SIG-M5 (cell line): Measurements from ENCODE around the gene CENATAC.
"Not testable (repeated sequence)": the region's sequence is repeated elsewhere in the genome, so short reads cannot be mapped to it uniquely, and the experiment has no call there.

ENCODE experiments used
- DNase-seq: peaks from one replicate; lab custom pipeline; 2025; lab: John Stamatoyannopoulos, UW

Gene CENATAC

DNA sequence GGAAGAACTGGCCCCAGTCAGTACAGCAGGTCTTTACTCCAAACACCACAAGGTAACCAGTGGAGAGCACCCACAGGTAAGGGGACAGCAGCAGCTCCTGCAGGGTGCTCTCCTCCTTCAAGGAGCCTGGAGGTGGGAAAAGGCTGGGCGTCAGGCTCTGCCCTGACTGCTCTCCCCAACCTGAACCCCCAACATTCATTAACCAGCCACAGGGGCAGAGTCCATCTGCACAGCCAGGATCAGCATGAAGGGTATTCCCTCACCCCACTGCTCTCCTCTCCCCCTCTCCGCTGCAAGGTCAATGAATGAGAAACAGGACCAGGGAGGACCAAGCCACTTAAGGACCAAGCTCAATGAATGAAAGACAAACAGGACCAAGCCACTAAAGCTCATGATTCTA is 29.0 kb downstream of the CENATAC start:
- DNase-seq = no peak

DNA sequence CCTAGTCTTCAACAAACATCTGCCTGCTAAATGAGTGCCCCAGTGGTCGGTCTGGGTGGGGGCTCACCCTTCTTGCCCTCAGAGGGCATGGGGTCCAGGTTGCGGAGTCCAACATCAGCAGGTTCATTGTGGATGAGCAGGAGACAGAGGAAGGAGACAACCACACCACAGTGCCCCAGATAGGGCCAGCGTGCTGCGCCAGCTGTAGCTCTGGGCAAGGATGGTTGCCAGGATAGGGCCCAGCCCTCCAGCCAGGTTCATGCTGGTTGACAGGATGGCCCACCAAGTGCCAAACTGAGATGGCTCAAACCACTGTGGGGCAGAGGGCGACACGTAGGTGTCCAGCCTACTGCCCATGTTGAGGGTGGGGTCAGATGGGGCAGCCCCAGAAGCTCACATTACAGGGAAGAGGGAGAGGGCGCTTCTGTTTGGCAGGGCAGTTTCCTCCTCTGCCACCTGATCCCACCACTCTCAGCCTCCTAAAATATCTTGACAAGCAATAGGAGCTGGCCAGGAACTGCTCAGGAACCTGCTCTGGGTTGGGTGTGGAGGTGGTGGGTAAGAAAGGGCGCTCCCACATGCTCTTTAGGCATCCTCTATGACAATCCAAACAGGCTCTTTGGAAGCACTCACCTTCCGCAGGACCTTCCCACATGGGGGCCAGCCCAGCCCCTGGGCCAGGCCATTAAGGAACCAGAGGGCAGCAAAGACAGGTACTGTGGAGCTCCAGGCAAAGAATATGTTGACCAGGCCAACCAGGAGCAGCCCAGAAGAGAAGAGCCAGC is 29.8 kb downstream of the CENATAC start:
- no peak for DNase-seq

DNA sequence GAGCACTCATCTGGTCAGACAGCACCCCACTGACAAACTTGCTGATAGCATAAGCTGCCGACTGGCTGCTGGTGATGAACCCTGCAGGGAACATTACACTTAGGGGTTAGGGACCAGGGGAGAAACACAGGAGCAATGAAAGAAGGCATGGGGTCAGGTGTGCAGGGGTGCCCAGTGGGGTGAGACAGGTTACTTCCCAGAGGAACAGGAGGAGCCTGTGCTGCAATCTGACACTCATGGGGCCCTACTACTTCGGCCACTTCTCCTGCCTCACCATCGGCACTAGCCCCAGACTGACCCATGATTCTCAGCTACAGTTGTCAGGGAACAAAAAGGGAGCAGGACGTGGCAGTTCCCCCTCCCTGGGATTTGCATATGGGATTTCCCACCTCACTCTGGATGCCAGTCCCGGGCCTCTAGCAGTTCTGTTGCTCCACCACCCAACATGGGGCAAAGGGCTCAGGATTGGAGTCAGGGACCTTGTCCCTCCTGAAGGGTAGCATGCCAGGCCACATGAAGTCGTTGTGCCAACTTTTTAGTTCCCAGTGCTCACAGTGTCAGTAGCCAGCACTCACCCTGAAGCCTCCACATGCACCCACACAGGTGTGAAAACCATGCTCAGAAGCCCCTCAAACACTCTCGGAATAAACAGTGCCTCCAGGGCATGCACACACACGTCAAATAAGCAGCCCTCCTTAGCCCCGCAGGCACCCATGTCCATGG is 30.6 kb downstream of the CENATAC start:
- DNase-seq = no peak

DNA sequence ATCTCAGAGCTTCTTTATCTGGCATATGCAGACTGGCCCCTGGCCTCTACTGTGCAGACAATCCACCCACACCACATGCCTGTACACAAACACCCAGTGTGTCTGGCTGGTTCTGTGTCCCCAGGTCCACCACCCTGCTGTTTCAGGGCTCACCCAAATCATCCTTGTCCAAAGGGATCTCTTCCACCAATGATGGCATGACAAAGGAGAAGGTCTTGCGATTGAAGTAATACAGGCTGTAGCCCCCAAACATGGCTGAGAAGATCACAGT is 31.1 kb downstream of the CENATAC start:
- no peak for DNase-seq

DNA sequence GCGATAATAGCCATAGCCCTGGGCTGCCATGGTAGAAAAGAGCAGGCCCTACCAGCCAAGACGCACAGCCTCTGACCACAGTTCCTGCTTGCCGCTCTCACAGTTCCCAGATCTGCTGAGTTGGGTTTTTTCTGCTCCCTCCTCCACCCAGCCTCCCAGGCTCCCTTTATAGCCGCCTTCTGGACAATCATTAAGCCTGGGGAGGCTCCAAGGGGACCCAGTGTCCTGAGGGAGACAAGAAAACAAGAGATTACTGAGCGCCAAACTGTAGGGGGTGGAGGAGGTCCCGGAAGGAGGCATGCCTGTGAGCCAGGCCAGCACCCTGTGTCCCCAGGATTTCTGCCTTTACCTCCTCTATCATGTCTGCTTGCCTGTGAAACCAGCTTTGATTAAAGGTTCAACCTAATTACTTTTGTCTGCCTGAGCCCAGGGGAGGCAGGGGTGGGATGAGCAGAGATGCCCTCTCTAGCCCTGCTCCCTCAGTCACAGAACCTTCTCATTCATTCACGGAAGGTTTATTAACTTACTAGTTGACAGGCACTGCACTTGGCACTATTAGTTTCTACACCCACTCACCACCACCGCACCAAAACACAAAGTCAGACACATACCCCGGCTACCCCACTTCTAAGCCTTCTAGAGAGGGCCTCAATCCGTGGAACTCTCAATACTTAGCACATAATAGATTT is 31.5 kb downstream of the CENATAC start:
- no peak for DNase-seq

DNA sequence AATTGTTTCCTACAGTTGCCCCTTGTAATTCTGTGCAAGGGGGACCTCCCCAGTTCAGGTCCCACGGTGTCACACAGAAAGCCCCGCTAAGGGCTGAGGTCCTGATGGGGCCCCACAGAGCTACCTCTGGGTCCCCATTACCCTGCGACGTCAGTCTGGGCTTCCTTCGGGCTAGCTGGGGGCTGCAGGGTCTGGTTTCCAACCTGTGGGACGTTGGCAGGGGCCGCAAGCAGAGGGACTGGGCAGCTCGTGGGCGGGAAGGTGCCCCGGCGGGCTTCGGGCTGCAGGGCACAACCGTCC is 32.0 kb downstream of the CENATAC start:
- no peak for DNase-seq

DNA sequence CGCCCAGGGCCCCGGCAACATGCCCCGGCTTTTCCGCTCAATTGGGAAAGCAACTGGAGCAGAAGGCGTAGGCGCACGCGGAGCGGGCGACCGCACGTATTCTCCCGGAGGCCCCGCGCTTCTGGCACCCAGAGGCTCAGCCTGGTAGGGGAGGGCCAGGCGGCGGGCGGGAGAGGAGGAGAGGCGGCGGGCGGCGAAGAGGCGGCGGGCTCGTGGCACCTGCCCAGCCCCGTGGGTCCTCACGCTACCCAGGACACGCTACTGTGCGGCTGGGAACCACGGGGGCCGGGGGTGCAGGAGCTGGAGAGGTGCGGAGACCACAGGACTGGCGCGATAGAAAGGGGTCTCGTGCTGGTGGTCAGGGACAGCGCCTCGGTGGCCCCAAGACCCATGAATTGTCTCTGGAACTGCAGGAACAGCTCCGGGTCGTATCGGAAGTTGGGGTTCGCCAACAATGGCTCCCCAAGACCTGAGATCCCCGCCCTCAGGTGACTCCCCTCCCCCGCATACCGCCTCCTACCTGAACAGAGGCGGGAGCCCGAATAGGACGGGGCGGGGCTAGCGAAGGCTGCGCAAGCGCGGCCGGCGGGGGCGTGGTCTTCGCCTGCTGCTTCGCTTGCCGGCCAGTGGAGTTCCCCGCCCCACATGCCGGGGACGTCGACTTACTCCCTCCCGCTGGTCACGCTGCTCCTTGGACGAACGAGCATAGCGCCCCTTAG is 32.5 kb downstream of the CENATAC start, which contains the start of gene SLC37A4:
TSS of gene SLC37A4 (minus strand) at position 549 of the 719 bp plus-strand sequence.
- DNase-seq = peak; percentile 71

DNA sequence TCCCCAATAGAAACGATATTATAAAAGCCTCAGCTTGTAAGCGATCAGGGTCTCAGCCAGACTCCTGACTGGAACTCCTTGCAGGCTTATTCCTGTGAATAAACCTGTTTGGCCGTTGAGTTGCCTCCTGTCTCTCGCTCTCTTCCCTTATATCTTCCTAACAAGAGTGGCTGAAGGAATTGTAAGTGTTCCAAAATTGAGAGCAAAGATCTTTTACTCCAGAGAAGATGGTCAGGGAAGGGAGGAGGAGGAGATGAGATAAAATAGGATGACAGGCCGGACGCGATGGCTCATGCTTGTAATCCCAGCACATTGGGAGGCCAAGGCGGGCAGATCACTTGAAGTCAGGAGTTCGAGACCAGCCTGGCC is 34.0 kb downstream of the CENATAC start:
- DNase-seq = no peak

DNA sequence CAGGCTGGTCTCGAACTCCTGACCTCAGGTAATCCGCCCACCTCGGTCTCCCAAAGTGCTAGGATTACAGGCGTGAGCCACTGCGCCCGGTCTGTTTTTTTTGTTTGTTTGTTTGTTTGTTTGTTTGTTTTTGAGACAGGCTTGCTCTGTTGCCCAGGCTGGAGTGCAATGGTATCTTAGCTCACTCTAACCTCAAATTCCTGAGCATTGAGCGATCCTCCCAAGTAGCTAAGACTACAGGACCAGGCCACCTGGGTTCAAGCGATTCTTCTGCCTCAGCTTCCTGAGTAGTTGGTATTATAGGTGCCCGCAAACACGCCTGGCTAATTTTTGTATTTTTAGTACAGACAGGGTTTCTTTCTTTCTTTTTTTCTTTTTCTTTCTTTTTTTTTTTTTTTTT is 35.5 kb downstream of the CENATAC start:
- DNase-seq = not testable (repeated sequence)

DNA sequence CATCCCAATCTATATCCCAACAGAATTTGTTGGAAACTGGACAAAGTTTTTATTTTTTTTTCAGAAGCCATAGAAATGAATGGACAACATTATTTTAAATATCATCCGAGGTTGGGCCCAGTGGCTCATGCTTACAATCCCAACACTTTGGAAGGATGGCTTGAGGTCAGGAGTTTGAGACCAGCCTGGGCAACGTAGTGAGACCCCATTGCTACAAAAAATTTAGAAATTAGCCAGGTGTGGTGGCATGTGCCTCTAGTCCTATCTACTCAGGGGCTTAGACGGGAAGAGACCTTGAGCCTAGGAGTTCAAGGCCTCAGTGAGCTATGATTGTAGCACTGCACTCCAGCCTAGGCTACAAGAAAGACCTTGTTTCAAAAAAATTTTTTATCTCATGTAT is 36.9 kb downstream of the CENATAC start:
- DNase-seq = no peak

DNA sequence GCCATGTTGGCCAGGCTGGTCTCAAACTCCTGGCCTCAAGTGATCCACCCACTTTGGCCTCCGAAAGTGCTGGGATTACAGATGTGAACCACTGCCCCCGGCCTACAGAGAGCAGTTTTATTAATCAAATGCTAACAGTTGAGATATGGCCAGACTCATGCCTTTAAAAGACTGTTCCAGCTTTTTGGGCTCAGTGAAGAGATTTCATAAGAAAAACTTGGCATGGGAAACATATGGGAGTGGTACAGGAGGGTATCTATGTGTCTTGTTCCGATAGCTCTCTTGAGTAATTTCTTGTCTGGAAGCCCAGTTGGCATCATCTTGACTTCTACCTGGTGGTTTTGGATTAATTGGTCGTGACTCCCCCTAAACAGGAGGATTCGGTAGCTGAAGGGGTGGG is 40.9 kb downstream of the CENATAC start:
- DNase-seq = no peak

DNA sequence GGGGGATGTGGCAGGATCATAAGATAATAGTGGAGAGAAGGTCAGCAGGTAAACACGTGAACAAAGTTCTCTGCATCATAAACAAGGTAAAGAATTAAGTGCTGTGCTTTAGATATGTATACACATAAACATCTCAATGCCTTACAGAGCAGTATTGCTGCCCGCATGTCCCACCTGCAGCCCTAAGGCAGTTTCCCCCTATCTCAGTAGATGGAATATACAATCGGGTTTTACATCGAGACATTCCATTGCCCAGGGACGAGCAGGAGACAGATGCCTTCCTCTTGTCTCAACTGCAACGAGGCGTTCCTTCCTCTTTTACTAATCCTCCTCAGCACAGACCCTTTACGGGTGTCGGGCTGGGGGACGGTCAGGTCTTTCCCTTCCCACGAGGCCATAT is 41.5 kb downstream of the CENATAC start:
- DNase-seq = not testable (repeated sequence)

DNA sequence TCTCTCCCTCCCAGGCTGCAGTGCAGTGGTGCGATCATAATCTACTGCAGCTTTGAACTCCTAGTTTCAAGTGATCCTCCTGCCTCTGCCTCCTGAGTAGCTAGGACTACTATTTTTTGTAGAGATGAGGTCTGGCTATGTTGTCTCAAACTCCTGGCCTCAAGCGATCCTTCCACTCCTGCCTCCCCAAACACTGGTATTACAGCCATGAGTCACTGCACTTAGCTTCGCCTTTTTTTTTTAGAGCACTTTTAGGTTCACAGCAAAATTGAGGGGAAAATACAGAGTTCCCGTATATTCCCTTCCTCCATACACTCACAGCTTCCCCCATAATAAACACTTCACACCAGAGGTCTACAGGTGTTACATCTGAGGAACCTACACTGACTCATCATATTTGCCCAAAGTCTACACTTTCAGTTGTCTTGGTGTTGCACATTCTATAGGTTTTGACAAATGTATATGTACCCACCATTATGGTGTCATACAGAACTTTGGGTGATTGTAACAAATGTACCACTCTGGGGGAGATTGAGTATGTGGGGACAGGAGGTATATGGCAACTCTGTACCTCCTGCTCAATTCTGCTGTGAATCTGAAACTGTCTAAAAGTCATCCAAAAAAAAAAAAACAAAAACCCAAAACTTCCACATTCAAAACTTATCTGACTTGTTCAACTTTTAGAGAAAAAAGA is 44.0 kb downstream of the CENATAC start:
- DNase-seq = no peak

DNA sequence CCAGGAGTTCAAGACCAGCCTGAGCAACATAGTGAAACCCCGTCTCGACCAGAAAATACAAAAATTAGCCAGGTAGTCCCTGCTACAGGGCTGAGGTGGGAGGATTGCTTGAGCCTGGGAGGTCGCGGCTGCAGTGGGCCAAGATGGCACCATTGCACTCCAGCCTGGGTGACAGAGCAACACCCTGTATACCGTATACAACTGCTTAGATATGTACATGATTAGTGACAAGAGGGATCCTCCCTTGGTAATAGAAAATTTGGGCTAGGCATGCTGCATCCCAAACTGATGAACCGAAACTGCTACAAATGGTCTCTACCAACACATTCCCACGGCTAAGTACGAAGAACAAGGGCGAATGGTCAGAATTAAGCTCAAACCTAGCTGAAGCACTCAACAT is 45.0 kb downstream of the CENATAC start:
- DNase-seq = no peak

DNA sequence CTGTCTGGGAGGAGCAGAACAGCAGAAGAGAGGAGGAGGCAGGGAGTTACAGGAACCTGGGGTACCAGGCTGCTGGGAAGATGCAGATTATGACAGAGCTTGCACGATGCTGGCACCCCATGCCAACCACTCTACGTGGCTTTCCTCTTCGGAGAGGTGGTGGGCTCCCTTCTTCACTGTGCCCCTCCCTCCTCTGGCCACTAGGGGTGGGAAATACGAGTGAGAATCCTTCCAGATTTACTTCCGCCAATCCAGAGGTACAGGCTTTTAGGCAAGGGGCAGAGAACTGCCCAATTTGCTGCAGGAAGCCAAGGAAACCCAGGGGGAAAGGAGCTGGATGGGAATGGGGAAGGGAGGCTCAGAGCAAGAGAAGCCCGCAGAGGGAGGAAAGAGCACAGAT is 46.8 kb downstream of the CENATAC start:
- no peak for DNase-seq

DNA sequence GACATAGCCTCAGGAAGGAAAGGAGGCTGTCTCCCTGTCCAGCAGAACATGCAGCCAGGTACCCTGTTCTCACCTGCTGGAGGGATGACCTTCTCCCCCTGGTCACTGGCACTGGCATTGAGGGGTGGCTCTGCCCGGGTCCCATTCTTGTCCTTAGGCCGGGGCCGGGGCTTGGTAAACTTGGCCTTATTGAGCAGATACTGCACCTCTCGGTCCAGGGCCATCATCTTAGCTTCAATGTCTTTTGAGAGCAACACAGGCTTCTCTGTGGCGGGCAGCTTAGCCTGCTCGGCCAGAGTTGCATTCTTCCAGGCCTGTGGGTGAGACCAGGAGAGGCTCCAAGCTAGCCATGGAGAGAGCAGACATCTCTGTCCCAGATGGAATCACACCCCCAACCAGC is 48.6 kb downstream of the CENATAC start:
- no peak for DNase-seq

DNA sequence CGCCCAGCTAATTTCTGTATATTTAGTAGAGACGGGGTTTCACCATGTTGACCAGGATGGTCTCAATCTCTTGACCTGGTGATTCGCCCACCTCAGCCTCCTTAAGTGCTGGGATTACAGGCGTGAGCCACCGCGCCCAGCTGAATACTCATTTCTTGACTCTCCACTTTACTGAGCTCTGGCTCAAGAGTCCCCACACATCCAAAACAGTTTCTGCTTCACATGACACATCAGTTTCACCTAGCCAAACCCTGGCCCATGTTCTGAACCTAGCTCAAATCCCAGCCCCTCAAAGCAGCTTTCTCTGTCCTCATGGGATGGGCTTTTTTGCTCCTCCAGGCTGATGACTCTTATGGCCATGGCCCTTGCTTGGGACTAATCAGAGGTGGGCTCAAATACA is 49.3 kb downstream of the CENATAC start:
- DNase-seq = no peak

DNA sequence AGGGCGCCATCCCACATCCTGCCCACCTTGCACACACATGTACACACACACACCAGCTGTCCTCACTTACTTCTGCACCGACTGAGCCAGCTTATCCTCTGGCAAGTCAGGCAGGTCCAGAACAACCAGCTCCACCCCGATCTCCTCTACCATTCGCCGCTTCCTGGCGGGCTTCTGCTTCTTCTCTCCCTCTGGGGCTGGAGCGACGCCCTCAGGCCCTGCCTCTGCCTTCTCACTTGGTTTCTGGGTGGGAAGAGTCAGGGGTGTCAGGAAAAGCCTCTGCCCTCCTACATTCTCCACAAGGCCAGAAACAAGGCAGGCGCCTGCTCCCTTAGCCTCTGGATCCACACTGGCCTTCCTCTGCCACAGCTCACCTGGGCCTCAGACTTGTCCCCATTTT is 50.7 kb downstream of the CENATAC start:
- no peak for DNase-seq

DNA sequence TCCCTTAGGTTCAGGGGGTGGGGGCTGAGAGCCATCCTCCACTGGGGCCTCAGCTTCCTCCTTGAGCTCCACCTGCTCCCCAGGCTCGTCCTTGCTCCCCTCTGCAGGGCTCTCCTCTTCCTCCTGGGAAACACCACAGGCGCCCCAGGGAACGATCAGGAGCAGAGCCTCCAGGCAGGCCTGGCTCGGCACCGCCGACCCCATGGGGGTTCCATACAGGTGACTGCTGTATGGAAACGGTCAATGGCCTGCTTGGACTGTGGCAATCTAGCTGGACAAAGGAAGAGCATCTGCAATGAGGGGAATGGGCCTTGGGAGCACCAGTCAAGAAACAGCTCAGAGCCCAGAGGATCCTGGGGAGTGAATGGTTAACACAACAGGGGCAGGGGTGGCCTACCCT is 51.1 kb downstream of the CENATAC start:
- DNase-seq = no peak

DNA sequence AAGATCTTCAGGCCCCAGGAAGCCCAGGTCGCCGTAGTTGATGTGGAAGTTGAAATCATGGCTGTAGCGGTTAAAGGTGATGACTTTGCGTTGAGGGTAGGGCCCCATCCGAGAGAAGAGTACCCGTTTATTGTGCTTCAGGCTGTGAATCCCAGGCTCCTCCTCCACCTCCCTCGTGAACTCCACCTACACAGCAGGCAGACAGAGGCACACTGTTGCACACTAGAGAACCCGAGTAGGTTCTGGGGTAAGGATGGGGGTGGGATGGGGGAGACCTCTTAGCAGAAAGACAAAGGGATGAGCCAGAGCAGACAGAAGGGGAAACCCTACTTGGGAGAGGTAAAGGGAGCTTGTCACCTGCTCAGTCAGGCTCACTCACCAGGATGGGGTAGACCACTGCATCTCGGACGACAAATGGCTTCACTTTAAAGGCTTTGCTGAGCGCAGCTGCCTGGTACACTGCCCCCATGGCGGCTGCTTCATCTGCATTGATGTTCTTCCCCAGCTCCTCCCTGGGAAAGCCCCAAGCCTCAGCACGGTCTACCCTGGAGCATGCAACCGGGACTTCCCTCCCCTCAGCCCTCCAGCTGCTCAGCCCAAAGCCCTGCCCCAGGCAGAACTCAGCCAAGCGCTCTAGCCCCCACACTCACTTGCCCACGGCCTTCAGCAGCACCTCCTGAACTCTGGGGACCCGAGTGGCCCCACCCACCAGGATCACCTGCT is 53.7 kb downstream of the CENATAC start:
- DNase-seq = no peak

DNA sequence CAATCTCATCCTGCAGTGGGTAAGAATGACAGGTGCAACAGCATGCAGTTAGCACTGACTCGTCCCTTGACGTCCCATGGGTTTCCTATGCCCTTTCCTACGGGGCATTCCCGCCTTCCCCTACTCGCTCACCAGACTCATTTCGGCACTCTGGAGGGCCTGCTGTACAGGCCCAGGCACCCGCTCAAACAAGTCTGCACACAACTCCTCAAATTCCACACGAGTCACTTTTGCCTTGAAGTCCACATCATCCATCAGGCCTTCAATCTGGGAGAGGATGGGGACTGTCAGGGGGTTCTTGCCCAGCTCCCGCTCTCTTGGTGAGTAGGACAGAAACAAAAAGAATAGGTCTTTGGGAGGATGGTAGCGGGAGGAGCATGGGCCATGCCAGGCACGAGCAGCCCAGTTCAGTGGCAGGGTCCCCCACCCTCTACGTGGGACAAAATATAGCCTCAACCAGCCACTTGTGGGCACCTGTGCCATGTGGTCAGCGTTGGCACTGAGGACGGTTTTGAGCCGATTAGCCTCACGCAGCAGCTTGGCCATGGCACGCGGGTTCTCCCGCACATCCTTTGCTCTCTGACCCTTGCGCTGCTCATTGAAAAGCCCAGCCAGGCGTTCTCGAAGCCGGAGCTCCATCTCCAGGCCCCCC is 54.4 kb downstream of the CENATAC start:
- DNase-seq = no peak
